Kidney (tissue), 14 donors: Measurements from ENCODE around the gene TBPL2. TPM values are rescaled to one million over a fixed set of nuclear protein-coding genes. Genes with fewer than 3 reads are reported as not detected.

ENCODE experiments used
- DNase-seq, 5 donors: peaks; one replicate each; pipeline ENCODE4 v3.0.0-alpha.2; 2013 to 2020
- FAIRE-seq: peaks from 2 replicates; lab custom pipeline; 2012; peaks lifted over from hg19 to GRCh38; lab: Jason Lieb, UNC
- H3K27ac ChIP-seq, 2 donors: one replicate each; pipeline ENCODE4 v1.7.0; 2013; ENCODE audit warnings: low read depth in 2 of 2, low read length in 2 of 2, inconsistent platforms in 1 of 2
- H3K27me3 ChIP-seq: one replicate; pipeline ENCODE4 v1.7.1; 2013; ENCODE audit warnings: low read length, inconsistent platforms; ENCODE audit not compliant: control insufficient read depth, insufficient read depth
- H3K36me3 ChIP-seq, 3 donors: one replicate each; pipeline versions ENCODE4 v1.7.0 to v1.7.1; 2013; ENCODE audit warnings: low read length in 3 of 3, control low read depth in 1 of 3, inconsistent platforms in 1 of 3; ENCODE audit not compliant: insufficient read depth in 3 of 3, control insufficient read depth in 2 of 3
- H3K4me1 ChIP-seq, 3 donors: one replicate each; pipeline versions ENCODE4 v1.7.0 to v1.7.1; 2013; ENCODE audit warnings: low read length in 3 of 3, inconsistent platforms in 1 of 3, low read depth in 1 of 3; ENCODE audit not compliant: control insufficient read depth in 2 of 3, insufficient read depth in 2 of 3
- H3K4me3 ChIP-seq, 3 donors: one replicate each; pipeline versions ENCODE4 v1.7.0 to v1.8.1; 2013; ENCODE audit warnings: low read length in 3 of 3, control low read depth in 1 of 3, inconsistent platforms in 1 of 3
- H3K9ac ChIP-seq, 3 donors: one replicate each; pipeline versions ENCODE4 v1.7.0 to v1.7.1; 2013; ENCODE audit warnings: low read length in 3 of 3, control low read depth in 1 of 3, inconsistent platforms in 1 of 3
- H3K9me3 ChIP-seq, 3 donors: one replicate each; pipeline versions ENCODE4 v1.7.0 to v1.7.1; 2013; ENCODE audit warnings: low read length in 3 of 3, control low read depth in 1 of 3, inconsistent platforms in 1 of 3; ENCODE audit not compliant: control insufficient read depth in 2 of 3, insufficient read depth in 1 of 3
- intact Hi-C: fragments of 100-400 bp; cut with DNase I; formaldehyde crosslinking; loops from one replicate; pipeline ENCODE4 v1.11.1; 2022
- polyA plus RNA-seq: library from polyadenylated mRNA; stranded (reverse); fragments of 350-450 nt; fragmentation: Illumina TruSeq; extraction: RNeasy Lipid Tissue Mini Kit (QIAGEN cat#74804); gene quantifications from one replicate; pipeline ENCODE4 v1.2.3, GENCODE V29; 2014; ENCODE audit warnings: low read depth, low replicate concordance; ENCODE audit not compliant: insufficient read depth
- total RNA-seq: library from RNA; stranded (reverse); fragmentation: NEBNext Ultra II Directional; extraction: Animal tissue kit (Norgen Biotek cat#: 25700); gene quantifications from one replicate; pipeline ENCODE4 v1.2.1, GENCODE V29; 2021
- TF ChIP-seq, protein P1 (sequence below): IDR thresholded peaks from 3 replicates; pipeline ENCODE4 v1.5.1; 2012; ENCODE audit warnings: mild to moderate bottlenecking, moderate library complexity, borderline replicate concordance; ENCODE audit not compliant: insufficient read depth; ENCODE audit errors: extremely low read depth
- donor health status: control.
- donor health status: control.
- donor health status: control.
- donor health status: control.
- donor health status: control.
- donor health status: DM: yes; HTN: yes; CAD: no.
- donor health status: Normal renal cell carcinoma (clear cell type).

The TBPL2 gene
- total and polyA plus RNA-seq, 2 donors from 2014 or later, result not detected

DNA sequence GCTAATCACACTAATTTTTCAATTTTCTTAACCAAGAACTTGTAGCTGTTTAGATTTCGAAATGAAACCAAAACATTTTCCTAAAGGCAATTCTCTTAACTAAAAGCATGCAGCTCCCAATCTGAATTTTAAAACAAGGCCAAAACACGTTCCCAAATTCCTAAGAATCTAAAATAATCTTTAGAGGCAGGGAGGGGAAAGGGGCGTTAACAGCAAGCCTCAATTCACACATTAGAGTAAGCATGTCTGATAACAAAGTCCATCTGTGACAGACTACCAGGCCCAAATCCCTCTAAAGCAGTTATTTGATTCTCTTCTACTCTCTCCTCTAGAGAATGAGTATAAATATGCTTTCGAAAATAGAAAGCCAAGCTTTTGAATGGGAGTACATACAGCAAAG, 29.5 kb downstream of the TBPL2 start:
- intact Hi-C loops, result no loop called here
- Histone ChIP-seq H3K27ac (peak overlapping the region in 1 of 2 donors; percentile 74), H3K4me1 (peaks cover 0 to 11% (median 7%) of the 10 kb centered on the region in 3 donors), H3K4me3 (peak overlapping the region; percentile 88 to 91 (median 90)), H3K9ac (peak overlapping the region; percentile 66 to 87 (median 77)), H3K27me3 (no peaks in the 10 kb centered on the region), H3K36me3 (no peaks in the 10 kb centered on the region), H3K9me3 (no peaks in the 10 kb centered on the region)
- TF ChIP-seq, protein P1, sequence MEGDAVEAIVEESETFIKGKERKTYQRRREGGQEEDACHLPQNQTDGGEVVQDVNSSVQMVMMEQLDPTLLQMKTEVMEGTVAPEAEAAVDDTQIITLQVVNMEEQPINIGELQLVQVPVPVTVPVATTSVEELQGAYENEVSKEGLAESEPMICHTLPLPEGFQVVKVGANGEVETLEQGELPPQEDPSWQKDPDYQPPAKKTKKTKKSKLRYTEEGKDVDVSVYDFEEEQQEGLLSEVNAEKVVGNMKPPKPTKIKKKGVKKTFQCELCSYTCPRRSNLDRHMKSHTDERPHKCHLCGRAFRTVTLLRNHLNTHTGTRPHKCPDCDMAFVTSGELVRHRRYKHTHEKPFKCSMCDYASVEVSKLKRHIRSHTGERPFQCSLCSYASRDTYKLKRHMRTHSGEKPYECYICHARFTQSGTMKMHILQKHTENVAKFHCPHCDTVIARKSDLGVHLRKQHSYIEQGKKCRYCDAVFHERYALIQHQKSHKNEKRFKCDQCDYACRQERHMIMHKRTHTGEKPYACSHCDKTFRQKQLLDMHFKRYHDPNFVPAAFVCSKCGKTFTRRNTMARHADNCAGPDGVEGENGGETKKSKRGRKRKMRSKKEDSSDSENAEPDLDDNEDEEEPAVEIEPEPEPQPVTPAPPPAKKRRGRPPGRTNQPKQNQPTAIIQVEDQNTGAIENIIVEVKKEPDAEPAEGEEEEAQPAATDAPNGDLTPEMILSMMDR, result no peak
- DNase-seq (no peak), FAIRE-seq (no peak)

DNA sequence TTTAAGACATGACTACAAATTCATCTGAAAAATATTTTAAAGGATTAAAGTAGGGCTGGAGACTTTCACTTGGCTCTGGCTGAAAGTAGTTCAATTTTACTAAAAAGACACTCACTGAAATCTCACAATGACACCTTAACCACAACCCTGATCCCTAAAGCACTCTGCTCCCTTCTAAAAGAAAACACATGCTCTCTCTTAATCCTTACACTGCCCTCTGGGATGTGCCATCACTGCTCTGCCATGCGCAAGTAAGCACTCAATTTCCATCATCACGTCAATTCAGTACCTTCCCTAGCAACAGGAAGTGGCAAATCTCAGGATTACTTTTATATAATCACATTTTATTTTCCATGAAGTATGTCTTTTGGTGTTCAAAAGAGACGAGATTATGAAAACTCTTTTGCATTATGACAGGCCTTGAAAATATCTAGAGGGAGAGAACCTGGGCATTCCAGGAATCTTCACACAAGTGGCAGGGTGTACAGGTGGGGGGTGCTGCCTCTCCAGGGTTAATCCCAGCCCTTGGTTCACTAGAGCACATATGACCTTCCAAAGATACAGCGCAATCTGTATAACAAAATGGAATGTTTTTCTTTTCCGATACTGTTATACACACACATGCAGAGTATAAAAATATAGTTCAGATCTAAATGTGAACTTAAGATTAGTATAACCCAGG, 36.1 kb downstream of the TBPL2 start:
- FAIRE-seq, result no peak
- H3K9ac ChIP-seq, result no peak overlapping the region

DNA sequence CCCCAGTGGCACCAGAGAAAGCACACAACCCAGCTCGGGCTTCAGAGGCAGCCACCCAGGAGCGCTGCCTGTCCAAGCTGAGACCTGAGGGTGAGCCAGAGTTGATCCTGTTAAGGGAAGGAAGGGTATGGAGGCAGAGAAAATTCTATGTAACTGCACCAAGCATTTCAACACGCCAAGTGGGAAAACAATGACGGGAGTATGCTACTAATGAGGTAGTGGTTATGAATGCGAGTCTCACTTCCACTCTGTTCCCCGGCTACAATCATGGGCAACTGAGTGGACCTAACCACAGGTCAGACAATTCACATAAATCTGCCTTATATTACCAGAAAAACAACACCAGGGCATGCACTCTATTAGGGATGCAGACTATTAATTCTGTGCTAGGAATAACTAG, 38.7 kb downstream of the TBPL2 start:
- Histone ChIP-seq H3K9me3 (no peaks in the 10 kb centered on the region), H3K36me3 (no peaks in the 10 kb centered on the region), H3K27ac (no peak overlapping the region), H3K4me3 (no peak overlapping the region), H3K4me1 (peaks cover 0 to 2% (median 0%) of the 10 kb centered on the region in 3 donors), H3K9ac (no peak overlapping the region), H3K27me3 (no peaks in the 10 kb centered on the region)
- intact Hi-C loops, result no loop called here
- no peak for FAIRE-seq
- TF ChIP-seq, protein P1, result no peak
- no peak for DNase-seq

More for the DNA sequence above, 36.1 kb downstream of the TBPL2 start:
- no peaks in the 10 kb centered on the region for H3K36me3 ChIP-seq
- no peaks in the 10 kb centered on the region for H3K4me1 ChIP-seq
- TF ChIP-seq, protein P1, result no peak
- no peaks in the 10 kb centered on the region for H3K27me3 ChIP-seq
- DNase-seq, result no peak
- H3K27ac ChIP-seq, result no peak overlapping the region
- no peaks in the 10 kb centered on the region for H3K9me3 ChIP-seq
- no peak overlapping the region for H3K4me3 ChIP-seq
- intact Hi-C loops, result no loop called here
